Fibroblast of peridontal ligament (primary cell): ENCODE results near the gene WASF2.
A peak's percentile ranks its signal among the peaks of the same experiment; 100 is the strongest.

Experiments used
- DNase-seq: peaks from one replicate; pipeline ENCODE4 v3.0.0-alpha.2; 2010; ENCODE audit errors: extremely low read depth

WASF2 gene

GRCh38 chr1:27377760-27378495, 112.0 kb downstream of the WASF2 start:
- no peak for DNase-seq

GRCh38 chr1:27374362-27375086, 115.4 kb downstream of the WASF2 start, which contains the start of gene FCN3:
FCN3 (minus strand) TSS chr1:27374824; CDS start chr1:27374818, 6 bp downstream.
- DNase-seq = no peak

GRCh38 chr1:27372808-27373690, 116.9 kb downstream of the WASF2 start:
- no peak for DNase-seq

GRCh38 chr1:27372022-27372807, 117.8 kb downstream of the WASF2 start:
- no peak for DNase-seq

- DNase-seq = peak; percentile 57
Measured at GRCh38 chr1:27368869-27369582, 120.9 kb downstream of the WASF2 start.

- DNase-seq = no peak
Measured at GRCh38 chr1:27367160-27367650, 122.8 kb downstream of the WASF2 start.

GRCh38 chr1:27366411-27367159, 123.4 kb downstream of the WASF2 start, which contains the start of gene MAP3K6:
MAP3K6 (minus strand) TSS chr1:27366961; CDS start chr1:27366597, 364 bp downstream.
- peak; percentile 81 for DNase-seq

GRCh38 chr1:27366113-27366410, 123.9 kb downstream of the WASF2 start:
- no peak for DNase-seq

- peak; percentile 88 for DNase-seq
Measured at GRCh38 chr1:27365372-27366112, 124.4 kb downstream of the WASF2 start.

GRCh38 chr1:27364696-27365371, 125.1 kb downstream of the WASF2 start:
- no peak for DNase-seq

GRCh38 chr1:27363766-27364695, 125.9 kb downstream of the WASF2 start:
- DNase-seq = no peak

GRCh38 chr1:27361553-27361952, 128.4 kb downstream of the WASF2 start:
- DNase-seq = no peak

GRCh38 chr1:27361044-27361402, 128.9 kb downstream of the WASF2 start:
- DNase-seq = no peak

- DNase-seq = no peak
Measured at GRCh38 chr1:27360159-27361043, 129.6 kb downstream of the WASF2 start.

- no peak for DNase-seq
Measured at GRCh38 chr1:27359822-27360158, 130.2 kb downstream of the WASF2 start.

GRCh38 chr1:27358928-27359313, 131.0 kb downstream of the WASF2 start:
- DNase-seq = no peak
